ENCODE results near the gene VPS25.

Gene VPS25

DNA sequence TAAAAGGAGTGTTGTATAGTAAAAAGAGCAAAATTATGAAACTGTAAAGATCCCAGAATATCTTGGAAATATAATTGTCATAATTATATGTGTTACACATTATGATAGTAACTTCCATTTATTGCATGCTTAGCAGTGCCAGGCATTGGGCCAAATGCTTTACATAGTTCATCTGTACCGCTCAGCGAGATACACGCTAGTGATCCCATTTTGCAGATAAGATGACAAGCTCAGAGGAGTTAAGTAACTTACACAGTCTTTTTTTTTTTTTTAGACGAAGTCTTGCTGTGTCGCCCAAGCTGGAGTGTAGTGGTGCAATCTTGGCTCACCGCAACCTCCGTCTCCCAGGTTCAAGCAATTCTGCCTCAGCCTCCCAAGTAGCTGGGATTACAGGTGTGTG lies 21.6 kb upstream of the VPS25 start:
- peaks cover 22% of the 10 kb centered on the region for H3K4me1 Mint-ChIP-seq
- no peaks in the 10 kb centered on the region for H3K9me3 Mint-ChIP-seq
- no peak overlapping the region for H3K4me3 Mint-ChIP-seq
- peaks cover 5% of the 10 kb centered on the region for H3K27me3 Mint-ChIP-seq (ENCODE audit: low read depth)
- H3K27ac Mint-ChIP-seq: no peak overlapping the region
- H3K36me3 Mint-ChIP-seq (ENCODE audit: low read depth): no peaks in the 10 kb centered on the region
- TF ChIP-seq, protein P1, sequence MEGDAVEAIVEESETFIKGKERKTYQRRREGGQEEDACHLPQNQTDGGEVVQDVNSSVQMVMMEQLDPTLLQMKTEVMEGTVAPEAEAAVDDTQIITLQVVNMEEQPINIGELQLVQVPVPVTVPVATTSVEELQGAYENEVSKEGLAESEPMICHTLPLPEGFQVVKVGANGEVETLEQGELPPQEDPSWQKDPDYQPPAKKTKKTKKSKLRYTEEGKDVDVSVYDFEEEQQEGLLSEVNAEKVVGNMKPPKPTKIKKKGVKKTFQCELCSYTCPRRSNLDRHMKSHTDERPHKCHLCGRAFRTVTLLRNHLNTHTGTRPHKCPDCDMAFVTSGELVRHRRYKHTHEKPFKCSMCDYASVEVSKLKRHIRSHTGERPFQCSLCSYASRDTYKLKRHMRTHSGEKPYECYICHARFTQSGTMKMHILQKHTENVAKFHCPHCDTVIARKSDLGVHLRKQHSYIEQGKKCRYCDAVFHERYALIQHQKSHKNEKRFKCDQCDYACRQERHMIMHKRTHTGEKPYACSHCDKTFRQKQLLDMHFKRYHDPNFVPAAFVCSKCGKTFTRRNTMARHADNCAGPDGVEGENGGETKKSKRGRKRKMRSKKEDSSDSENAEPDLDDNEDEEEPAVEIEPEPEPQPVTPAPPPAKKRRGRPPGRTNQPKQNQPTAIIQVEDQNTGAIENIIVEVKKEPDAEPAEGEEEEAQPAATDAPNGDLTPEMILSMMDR (IDR thresholded peaks at IDR 0.05; ENCODE audit: unreplicated experiment in 3 of 3): no peak

DNA sequence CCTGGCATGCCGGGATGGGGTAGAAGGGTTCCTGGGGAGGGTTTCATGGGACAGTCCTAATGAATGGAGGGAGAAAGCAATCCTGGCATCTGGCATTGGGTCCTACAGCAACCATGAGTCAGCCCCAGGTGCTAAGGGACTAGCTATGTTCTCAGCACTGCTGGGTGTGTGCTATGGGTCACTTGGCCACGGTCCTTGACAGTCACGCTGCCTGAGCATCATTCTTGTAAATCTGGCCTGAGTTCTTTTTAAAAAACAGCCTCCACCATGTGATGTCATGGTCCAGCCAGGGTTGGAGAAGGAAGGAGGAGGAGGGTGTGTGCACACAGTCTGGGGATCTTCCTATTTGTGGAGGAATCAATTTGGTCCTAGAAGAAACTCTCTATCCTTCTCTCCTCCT lies 18.5 kb upstream of the VPS25 start:
- no peak overlapping the region for H3K4me3 Mint-ChIP-seq
- no peaks in the 10 kb centered on the region for H3K9me3 Mint-ChIP-seq
- H3K4me1 Mint-ChIP-seq: peaks cover 13% of the 10 kb centered on the region
- H3K27me3 Mint-ChIP-seq (ENCODE audit: low read depth): peaks cover 11% of the 10 kb centered on the region
- no peaks in the 10 kb centered on the region for H3K36me3 Mint-ChIP-seq (ENCODE audit: low read depth)
- no peak overlapping the region for H3K27ac Mint-ChIP-seq
- TF ChIP-seq, protein P1 (IDR thresholded peaks at IDR 0.05; ENCODE audit: unreplicated experiment in 3 of 3): no peak

DNA sequence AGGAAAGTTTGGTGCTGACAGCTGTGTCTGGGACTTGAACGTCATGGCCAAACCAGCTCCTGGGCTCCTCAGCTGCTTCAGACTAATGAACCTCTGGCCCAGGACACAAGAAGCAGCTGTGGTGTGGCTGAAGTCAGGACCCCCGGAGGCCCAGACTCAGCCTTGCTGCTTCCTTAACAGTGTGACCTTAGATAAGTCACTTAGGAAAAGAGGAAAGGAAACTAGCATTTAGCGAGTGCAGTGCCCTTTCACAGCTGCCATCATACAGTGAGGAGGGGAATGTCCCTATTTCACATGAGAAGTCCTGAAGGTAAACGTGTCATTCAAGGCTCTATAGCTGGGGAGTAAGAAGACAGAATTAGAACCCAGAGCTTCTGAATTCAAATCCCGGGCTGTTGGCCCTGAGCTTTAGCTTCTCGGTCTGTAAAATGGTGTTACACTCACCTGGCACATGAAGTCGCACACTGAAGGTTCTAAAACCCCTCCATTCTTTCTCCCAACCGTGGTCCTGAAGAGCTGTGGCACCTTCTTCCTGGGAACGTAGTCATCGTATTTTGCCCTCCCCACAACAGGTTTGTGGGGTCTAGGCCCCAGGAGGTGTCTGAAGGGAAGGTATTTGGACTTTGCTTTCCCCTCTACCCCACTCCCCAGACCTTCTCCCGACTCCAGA lies 13.1 kb upstream of the VPS25 start:
- H3K27ac Mint-ChIP-seq: peak overlapping the region; percentile 26 to 81 (median 72)
- no peaks in the 10 kb centered on the region for H3K36me3 Mint-ChIP-seq (ENCODE audit: low read depth)
- H3K4me3 Mint-ChIP-seq: peak overlapping the region; percentile 72 to 82 (median 78)
- peaks cover 18% of the 10 kb centered on the region for H3K27me3 Mint-ChIP-seq (ENCODE audit: low read depth)
- H3K9me3 Mint-ChIP-seq: no peaks in the 10 kb centered on the region
- peaks cover 34% of the 10 kb centered on the region for H3K4me1 Mint-ChIP-seq
- TF ChIP-seq, protein P1 (IDR thresholded peaks at IDR 0.05; ENCODE audit: unreplicated experiment in 3 of 3): no peak

DNA sequence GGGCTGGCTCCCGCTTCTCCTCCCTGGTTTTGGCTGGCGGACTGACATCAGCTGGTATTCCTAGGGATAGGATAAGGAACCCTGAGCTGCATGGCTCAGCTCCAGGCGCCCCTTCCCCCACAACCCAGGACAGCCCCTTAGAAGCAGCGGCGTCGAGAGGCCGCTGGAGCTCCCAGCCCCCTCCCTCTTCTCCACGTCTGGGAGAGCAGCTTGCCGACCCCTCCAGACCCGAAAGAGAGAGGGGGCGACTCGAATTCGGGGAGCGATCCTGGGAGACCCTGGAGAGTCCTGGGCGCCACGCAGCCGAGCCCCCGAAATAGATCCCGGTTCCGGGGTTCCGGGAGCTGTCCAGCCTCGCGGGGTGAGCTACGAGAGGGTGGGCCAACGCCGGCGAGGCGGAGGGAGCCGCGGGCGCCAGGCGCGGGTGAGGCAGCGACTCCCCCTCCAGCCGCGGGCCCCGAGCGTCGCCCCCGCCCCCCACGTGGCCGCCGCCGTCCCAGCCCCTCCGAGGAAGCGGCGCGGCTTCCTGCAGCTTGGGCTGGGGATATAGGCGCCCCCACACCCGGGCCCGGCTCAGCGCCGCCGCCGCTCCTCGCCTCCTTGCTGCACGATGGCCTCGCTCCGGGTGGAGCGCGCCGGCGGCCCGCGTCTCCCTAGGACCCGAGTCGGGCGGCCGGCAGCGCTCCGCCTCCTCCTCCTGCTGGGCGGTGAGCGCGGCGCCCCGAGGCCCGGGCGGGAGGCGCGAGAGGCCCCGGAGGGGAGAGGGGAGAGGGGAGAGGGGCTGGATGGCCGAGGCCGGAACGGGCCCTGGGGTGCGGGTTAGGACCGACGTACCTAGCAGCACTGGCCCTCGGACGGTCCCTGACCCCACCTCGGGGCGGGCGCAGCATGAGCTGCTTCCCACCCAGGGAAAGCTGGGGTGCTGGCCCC lies 12.3 kb upstream of the VPS25 start, which contains the start of gene RAMP2:
RAMP2 (plus strand) TSS at position 576 of the 930 bp plus-strand sequence; CDS start at position 611, 35 bp downstream.
- peaks cover 34% of the 10 kb centered on the region for H3K4me1 Mint-ChIP-seq
- H3K27ac Mint-ChIP-seq: peak within 1 kb of the TSS; percentile 76 to 92 (median 89)
- TF ChIP-seq, protein P1 (IDR thresholded peaks at IDR 0.05; ENCODE audit: unreplicated experiment in 3 of 3): no peak
- H3K9me3 Mint-ChIP-seq: no peaks in the 10 kb centered on the region
- H3K27me3 Mint-ChIP-seq (ENCODE audit: low read depth): peaks cover 18% of the 10 kb centered on the region
- peak within 1 kb of the TSS; percentile 81 to 87 (median 82) for H3K4me3 Mint-ChIP-seq
- H3K36me3 Mint-ChIP-seq (ENCODE audit: low read depth): no peaks in the 10 kb centered on the region

DNA sequence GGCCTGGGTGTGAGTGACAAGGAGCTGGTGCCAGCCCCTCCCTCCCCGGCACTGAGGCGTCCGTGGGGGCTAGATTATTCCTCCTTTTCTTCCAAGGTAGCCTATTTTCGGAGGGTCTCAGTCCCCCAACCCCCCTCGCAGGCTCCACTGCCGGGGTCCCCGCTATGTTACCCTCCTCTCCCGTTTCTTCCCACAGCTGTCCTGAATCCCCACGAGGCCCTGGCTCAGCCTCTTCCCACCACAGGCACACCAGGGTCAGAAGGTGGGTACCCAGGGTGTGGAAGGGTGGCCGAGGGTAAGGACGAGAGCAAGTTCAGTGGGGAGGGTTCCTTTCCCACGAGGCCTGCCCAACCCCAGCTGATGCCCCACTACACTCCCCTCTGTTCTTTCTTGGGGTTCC lies 11.6 kb upstream of the VPS25 start:
- H3K4me3 Mint-ChIP-seq: peak overlapping the region; percentile 81 to 87 (median 82)

More for the DNA sequence above, 11.6 kb upstream of the VPS25 start:
- Mint-ChIP-seq H3K27me3 (ENCODE audit: low read depth) (peaks cover 18% of the 10 kb centered on the region), H3K27ac (peak overlapping the region; percentile 76 to 92 (median 89)), H3K36me3 (ENCODE audit: low read depth) (no peaks in the 10 kb centered on the region), H3K9me3 (no peaks in the 10 kb centered on the region), H3K4me1 (peaks cover 34% of the 10 kb centered on the region)
- TF ChIP-seq, protein P1 (IDR thresholded peaks at IDR 0.05; ENCODE audit: unreplicated experiment in 3 of 3): no peak

All from nephron (organoid).